Breast epithelium (tissue), 4 donors: ENCODE results near the gene CFAP46. TPM values are rescaled to one million over a fixed set of nuclear protein-coding genes. Genes with fewer than 3 reads are reported as not detected.

Experiments used
- DNase-seq, 2 donors: peaks; one replicate each; pipeline ENCODE4 v3.0.0-alpha.2; 2019; ENCODE audit warnings: low spot score in 2 of 2
- H3K27ac ChIP-seq, 2 donors: fragments of 200-600 bp; sonication (generic) in 1 of 2; one replicate each; pipeline ENCODE4 v1.5.1; 2016 to 2019; ENCODE audit warnings: mild to moderate bottlenecking in 1 of 2
- H3K27me3 ChIP-seq, 2 donors: fragments of 200-600 bp; sonication (generic) in 1 of 2; one replicate each; pipeline versions ENCODE4 v1.5.1 to v1.6.0; 2017 to 2019; ENCODE audit warnings: control low read depth in 1 of 2, mild to moderate bottlenecking in 1 of 2
- H3K36me3 ChIP-seq: fragments of 200-600 bp; one replicate; pipeline ENCODE4 v1.5.1; 2019
- H3K4me1 ChIP-seq, 2 donors: fragments of 200-600 bp; sonication (generic); one replicate each; pipeline ENCODE4 v1.5.1; 2016 to 2019; ENCODE audit warnings: control low read depth in 1 of 2
- H3K4me3 ChIP-seq, 3 donors: fragments of 200-600 bp; sonication (generic); 1 replicate in 2 of 3; 2 replicates in 1 of 3; pipeline ENCODE4 v1.5.1; 2016 to 2019; ENCODE audit warnings: mild to moderate bottlenecking in 3 of 3, moderate library complexity in 2 of 3
- H3K9me3 ChIP-seq, 2 donors: fragments of 200-600 bp; sonication (generic) in 1 of 2; one replicate each; pipeline ENCODE4 v1.5.1; 2016 to 2019; ENCODE audit warnings: control low read depth in 1 of 2
- CTCF ChIP-seq, 3 donors: fragments of 450-650 bp; IDR thresholded peaks; one replicate each; pipeline ENCODE4 v1.5.1; 2016 to 2017; ENCODE audit warnings: antibody characterized with exemption in 3 of 3, mild to moderate bottlenecking in 3 of 3, moderate library complexity in 3 of 3
- POLR2A ChIP-seq: fragments of 450-650 bp; IDR thresholded peaks from one replicate; pipeline ENCODE4 v1.6.1; 2016; ENCODE audit warnings: antibody characterized with exemption, mild to moderate bottlenecking, moderate library complexity
- POLR2AphosphoS5 ChIP-seq, 3 donors: sonication (generic); formaldehyde crosslinking; IDR thresholded peaks; one replicate each; pipeline ENCODE4 v1.6.1; 2017; ENCODE audit warnings: antibody characterized with exemption in 3 of 3
- intact Hi-C: fragments of 100-400 bp; cut with DNase I; formaldehyde crosslinking; loops from one replicate; pipeline ENCODE4 v1.15.1; 2023; ENCODE audit warnings: low total_unique reads
- total RNA-seq, 3 donors: library from RNA; depleted of rRNA; stranded (reverse); fragments of >200 nt; gene quantifications; one replicate each; pipeline ENCODE4 v1.1.0, GENCODE V29; 2016

The CFAP46 gene
- total RNA-seq, 3 donors from 2014 or later = 0.16 to 0.73 (median 0.66) TPM

- H3K36me3 ChIP-seq = no peaks in the 10 kb centered on the region
- no peak overlapping the region for H3K4me3 ChIP-seq
- H3K9me3 ChIP-seq = peaks cover 6 to 12% of the 10 kb centered on the region in 2 donors
- no peaks in the 10 kb centered on the region for H3K4me1 ChIP-seq
- H3K27ac ChIP-seq = no peak overlapping the region
- peaks cover 0 to 77% of the 10 kb centered on the region in 2 donors for H3K27me3 ChIP-seq
- no peak for TF ChIP-seq CTCF (IDR thresholded peaks at IDR 0.05)
- no peak for TF ChIP-seq POLR2A
- no peak for TF ChIP-seq POLR2AphosphoS5 (IDR thresholded peaks at IDR 0.05)
- DNase-seq = peak in 1 of 2 donors; percentile 45
- intact Hi-C loops = no loop called here
Measured at GRCh38 chr10:132861116-132861691, 81.2 kb downstream of the CFAP46 start.

DNA sequence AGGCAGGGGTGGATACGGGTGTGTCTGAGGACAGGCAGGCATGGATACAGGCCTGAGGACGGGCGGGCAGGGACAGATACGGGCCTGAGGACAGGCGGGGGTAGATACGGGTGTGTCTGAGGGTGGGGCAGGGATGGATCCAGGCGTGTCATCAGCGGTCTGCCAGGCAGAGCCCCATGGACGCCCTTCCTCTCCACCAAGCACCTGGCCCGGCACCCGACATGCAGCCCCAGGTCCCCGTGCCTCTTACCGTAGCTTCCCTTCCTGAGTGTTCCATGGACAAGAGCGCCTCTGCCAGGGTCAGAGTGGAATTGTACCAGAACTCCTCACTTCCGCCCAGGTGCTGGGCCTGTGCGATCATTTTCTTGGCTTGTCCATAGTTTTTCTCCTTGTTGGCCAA lies 81.8 kb downstream of the CFAP46 start:
- H3K36me3 ChIP-seq = no peaks in the 10 kb centered on the region
- peaks cover 0 to 71% of the 10 kb centered on the region in 2 donors for H3K27me3 ChIP-seq
- no peaks in the 10 kb centered on the region for H3K4me1 ChIP-seq
- H3K4me3 ChIP-seq = no peak overlapping the region
- intact Hi-C loops = no loop called here
- TF ChIP-seq POLR2AphosphoS5 (IDR thresholded peaks at IDR 0.05) (no peak), POLR2A (no peak), CTCF (IDR thresholded peaks at IDR 0.05) (no peak)
- H3K27ac ChIP-seq = no peak overlapping the region
- peaks cover 10 to 17% of the 10 kb centered on the region in 2 donors for H3K9me3 ChIP-seq
- DNase-seq = peak in 1 of 2 donors; percentile 24

DNA sequence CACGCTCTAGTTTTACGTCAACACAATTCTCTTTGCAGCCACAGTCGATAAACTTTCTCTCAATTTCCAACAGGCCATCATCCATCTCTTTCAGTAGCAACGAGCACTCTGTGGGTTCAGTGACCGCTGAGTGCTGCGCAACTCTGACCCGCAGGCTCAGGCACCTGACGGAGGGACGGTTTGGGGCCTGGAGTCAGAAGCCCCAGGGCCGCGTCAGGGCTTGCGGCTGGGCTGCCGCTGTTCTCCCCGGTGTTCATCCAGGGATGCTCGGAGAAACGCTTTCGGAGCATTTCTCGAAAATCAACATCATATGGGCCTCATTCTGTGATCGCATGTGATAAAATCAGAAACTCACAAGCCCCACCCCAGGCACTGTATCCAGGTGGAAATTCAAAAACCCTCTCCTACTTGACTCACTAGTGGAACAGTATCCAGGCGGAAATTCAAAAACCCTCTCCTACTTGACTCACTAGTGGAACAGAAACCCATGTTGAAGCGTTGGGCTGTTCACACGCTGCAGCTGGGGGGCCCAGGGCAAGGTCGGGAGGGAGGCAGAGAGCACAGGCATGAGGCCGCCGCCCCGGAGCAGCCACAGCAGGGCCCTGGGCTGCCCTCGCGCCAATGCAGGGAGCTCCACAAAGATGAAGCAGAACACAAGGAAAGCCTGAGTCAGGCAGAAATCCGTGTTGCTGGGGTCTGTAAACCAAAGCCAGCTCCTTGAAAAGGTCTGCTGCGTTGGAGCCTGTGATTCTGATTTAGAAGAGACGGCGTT lies 83.1 kb downstream of the CFAP46 start:
- Histone ChIP-seq H3K36me3 (no peaks in the 10 kb centered on the region), H3K4me3 (no peak overlapping the region), H3K4me1 (no peaks in the 10 kb centered on the region), H3K27ac (no peak overlapping the region), H3K27me3 (peaks cover 0 to 65% of the 10 kb centered on the region in 2 donors), H3K9me3 (peaks cover 10 to 17% of the 10 kb centered on the region in 2 donors)
- no peak for DNase-seq
- TF ChIP-seq CTCF (IDR thresholded peaks at IDR 0.05) = no peak
- no peak for TF ChIP-seq POLR2A
- no peak for TF ChIP-seq POLR2AphosphoS5 (IDR thresholded peaks at IDR 0.05)
- intact Hi-C loops = no loop called here

- intact Hi-C loops = no loop called here
- DNase-seq = peak in 1 of 2 donors; percentile 35
- H3K27me3 ChIP-seq = peaks cover 0 to 59% of the 10 kb centered on the region in 2 donors
Measured at GRCh38 chr10:132858121-132859081, 84.0 kb downstream of the CFAP46 start.

More at GRCh38 chr10:132858121-132859081, 84.0 kb downstream of the CFAP46 start:
- Histone ChIP-seq H3K4me1 (no peaks in the 10 kb centered on the region), H3K9me3 (peaks cover 10 to 17% of the 10 kb centered on the region in 2 donors), H3K4me3 (no peak overlapping the region), H3K27ac (no peak overlapping the region), H3K36me3 (no peaks in the 10 kb centered on the region)
- TF ChIP-seq POLR2A (no peak), CTCF (IDR thresholded peaks at IDR 0.05) (no peak), POLR2AphosphoS5 (IDR thresholded peaks at IDR 0.05) (no peak)
